Heart right ventricle (tissue), 16 donors: Measurements from ENCODE around the gene SNAP25. TPM values are rescaled to one million over a fixed set of nuclear protein-coding genes. Genes with fewer than 3 reads are reported as not detected.

Experiments
- ATAC-seq, 8 donors: fragments of 200-7000 bp; cut with Tn5 transposase; one replicate each; pipeline ENCODE4 v1.9.1; 2020; ENCODE audit warnings: mild to moderate bottlenecking in 8 of 8, moderate library complexity in 8 of 8, moderate number of reproducible peaks in 1 of 8
- DNase-seq, 2 donors: peaks; one replicate each; pipeline ENCODE4 v3.0.0-alpha.2; 2020
- H3K27ac ChIP-seq, 10 donors: fragments of 200-600 bp; sonication (generic) in 2 of 10; one replicate each; pipeline versions ENCODE4 v1.5.0 to v1.8.0; 2020 to 2022; ENCODE audit warnings: mild to moderate bottlenecking in 3 of 10
- H3K27me3 ChIP-seq, 7 donors: fragments of 200-600 bp; one replicate each; pipeline ENCODE4 v1.8.0; 2021 to 2022; ENCODE audit warnings: mild to moderate bottlenecking in 2 of 7
- H3K36me3 ChIP-seq, 9 donors: fragments of 200-600 bp; sonication (generic) in 1 of 9; one replicate each; pipeline versions ENCODE4 v1.5.0 to v1.8.0; 2020 to 2022; ENCODE audit warnings: mild to moderate bottlenecking in 2 of 9
- H3K4me1 ChIP-seq, 9 donors: fragments of 200-600 bp; sonication (generic) in 1 of 9; one replicate each; pipeline versions ENCODE4 v1.5.0 to v1.8.0; 2020 to 2022; ENCODE audit warnings: mild to moderate bottlenecking in 4 of 9
- H3K4me3 ChIP-seq, 10 donors: fragments of 200-600 bp; sonication (generic) in 2 of 10; one replicate each; pipeline versions ENCODE4 v1.5.0 to v1.8.0; 2020 to 2022; ENCODE audit warnings: mild to moderate bottlenecking in 7 of 10, moderate library complexity in 2 of 10
- H3K9me3 ChIP-seq, 11 donors: fragments of 200-600 bp in 10 of 11; sonication (generic) in 2 of 11; one replicate each; pipeline versions ENCODE4 v1.5.0 to v1.8.0; 2013 to 2022; ENCODE audit warnings: mild to moderate bottlenecking in 2 of 11, control low read depth in 1 of 11, moderate library complexity in 1 of 11
- WGBS, 2 donors: extraction: QIAGEN DNeasy Blood & Tissue Kit; methylation state at CpG; one replicate each; pipeline ENCODE4 v1.1.7; 2013; ENCODE audit warnings: inconsistent platforms in 1 of 2; 5-methylcytosine and 5-hydroxymethylcytosine counted together
- intact Hi-C, 10 donors: fragments of 100-400 bp; cut with DNase I; formaldehyde crosslinking; loops; one replicate each; pipeline versions ENCODE4 v1.11.1 to v1.14.2; 2022
- polyA plus RNA-seq, 2 donors: library from polyadenylated mRNA; stranded (reverse); fragments of 200-250 nt; gene quantifications; one replicate each; pipeline ENCODE4 v1.2.3, GENCODE V29; 2013
- total RNA-seq, 10 donors: library from RNA; stranded (reverse); fragmentation: NEBNext Ultra II Directional in 3 of 10; extraction: Animal tissue kit (Norgen Biotek cat#: 25700) in 3 of 10; gene quantifications; one replicate each; pipeline versions ENCODE4 v1.2.1 to v1.2.4, GENCODE V29; 2021 to 2023
- TF ChIP-seq, protein P1 (sequence below), 9 donors: fragments of 200-600 bp; sonication (generic) in 2 of 9; IDR thresholded peaks; one replicate each; pipeline versions ENCODE4 v1.5.0 to v1.8.0; 2021 to 2022; ENCODE audit warnings: antibody characterized with exemption in 9 of 9, mild to moderate bottlenecking in 5 of 9, moderate library complexity in 1 of 9
- donor health status: Arrhythmogenic right ventricular cardiomyopathy.
- donor health status: ischemic (EF 13 %, LVEDD 7.1; RV severe dilation, severe dysfunction).
- donor health status: healthy with polysubstance abuse.
- donor health status: DM: no; HTN: yes; CAD: no.
- donor health status: DM: no; HTN: no; CAD: no.
- donor health status: ischemic (EF 25% LVEDD 6.9; RV normal size, moderate dysfunction).
- donor health status: ischemic (EF 25% LVEDD 5.7; RV mildly dilated, moderate dysfunction).
- donor health status: healthy.
- donor health status: DM: yes; HTN: yes; CAD: no.
- donor health status: Ischemic cardiomyopathy.
- donor health status: ischemic (EF 35%, LVEDD 5.7; RV mildly dilated, moderate dysfunction).
- donor health status: nonischemic (EF 11% LVEDD 7.7; RV severe dilation, severe dysfunction).
- donor health status: DM: yes; HTN: yes; CAD: no.
- donor health status: PGD.
- donor health status: ischemic (EF 29% LVEDD 5.4; RV normal size, mild dysfunction).
- donor health status: nonischemic (EF 23%, LVEDD 6.1; RV moderate dilation, normal function).

The SNAP25 gene
- total and polyA plus RNA-seq, 12 donors = 0.09 to 0.87 (median 0.22) TPM; not detected in 5

- TF ChIP-seq, protein P1, sequence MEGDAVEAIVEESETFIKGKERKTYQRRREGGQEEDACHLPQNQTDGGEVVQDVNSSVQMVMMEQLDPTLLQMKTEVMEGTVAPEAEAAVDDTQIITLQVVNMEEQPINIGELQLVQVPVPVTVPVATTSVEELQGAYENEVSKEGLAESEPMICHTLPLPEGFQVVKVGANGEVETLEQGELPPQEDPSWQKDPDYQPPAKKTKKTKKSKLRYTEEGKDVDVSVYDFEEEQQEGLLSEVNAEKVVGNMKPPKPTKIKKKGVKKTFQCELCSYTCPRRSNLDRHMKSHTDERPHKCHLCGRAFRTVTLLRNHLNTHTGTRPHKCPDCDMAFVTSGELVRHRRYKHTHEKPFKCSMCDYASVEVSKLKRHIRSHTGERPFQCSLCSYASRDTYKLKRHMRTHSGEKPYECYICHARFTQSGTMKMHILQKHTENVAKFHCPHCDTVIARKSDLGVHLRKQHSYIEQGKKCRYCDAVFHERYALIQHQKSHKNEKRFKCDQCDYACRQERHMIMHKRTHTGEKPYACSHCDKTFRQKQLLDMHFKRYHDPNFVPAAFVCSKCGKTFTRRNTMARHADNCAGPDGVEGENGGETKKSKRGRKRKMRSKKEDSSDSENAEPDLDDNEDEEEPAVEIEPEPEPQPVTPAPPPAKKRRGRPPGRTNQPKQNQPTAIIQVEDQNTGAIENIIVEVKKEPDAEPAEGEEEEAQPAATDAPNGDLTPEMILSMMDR (IDR thresholded peaks at IDR 0.05) = no peak
- H3K9me3 ChIP-seq = peaks cover 0 to 34% (median 8%) of the 10 kb centered on the region in 11 donors
- H3K27me3 ChIP-seq = no peaks in the 10 kb centered on the region
- H3K4me3 ChIP-seq = no peak overlapping the region
- intact Hi-C loops = no loop called here
- 72 to 82% methylated on average over 3 of the region's 3 CpGs for WGBS, 2 donors
- ATAC-seq (no peak), DNase-seq (no peak)
- H3K27ac ChIP-seq = no peak overlapping the region
- no peaks in the 10 kb centered on the region for H3K4me1 ChIP-seq
- no peaks in the 10 kb centered on the region for H3K36me3 ChIP-seq
These were observed 28.2 kb upstream of the SNAP25 start for GRCh38 chr20:10190456-10190855.

GRCh38 chr20:10192171-10192570 lies 26.5 kb upstream of the SNAP25 start:
- H3K27ac ChIP-seq = no peak overlapping the region
- ATAC-seq (no peak), DNase-seq (no peak)
- H3K4me3 ChIP-seq = no peak overlapping the region
- H3K9me3 ChIP-seq = peaks cover 0 to 20% (median 4%) of the 10 kb centered on the region in 11 donors
- no peaks in the 10 kb centered on the region for H3K36me3 ChIP-seq
- intact Hi-C loops = no loop called here
- no peaks in the 10 kb centered on the region for H3K27me3 ChIP-seq
- TF ChIP-seq, protein P1 (IDR thresholded peaks at IDR 0.05) = no peak
- WGBS, 2 donors = 33 to 43% methylated on average over 1 of the region's 1 CpG
- H3K4me1 ChIP-seq = no peaks in the 10 kb centered on the region

- WGBS, 2 donors = 88 to 91% methylated on average over 2 of the region's 2 CpGs
- no peak for DNase-seq
- H3K4me3 ChIP-seq = no peak overlapping the region
- intact Hi-C loops = no loop called here
- H3K27ac ChIP-seq = no peak overlapping the region
- peaks cover 0 to 9% (median 0%) of the 10 kb centered on the region in 11 donors for H3K9me3 ChIP-seq
- TF ChIP-seq, protein P1 (IDR thresholded peaks at IDR 0.05) = no peak
- no peaks in the 10 kb centered on the region for H3K4me1 ChIP-seq
- no peaks in the 10 kb centered on the region for H3K36me3 ChIP-seq
- no peaks in the 10 kb centered on the region for H3K27me3 ChIP-seq
- ATAC-seq = no peak
These were observed 24.5 kb upstream of the SNAP25 start for GRCh38 chr20:10194166-10194565.

DNA sequence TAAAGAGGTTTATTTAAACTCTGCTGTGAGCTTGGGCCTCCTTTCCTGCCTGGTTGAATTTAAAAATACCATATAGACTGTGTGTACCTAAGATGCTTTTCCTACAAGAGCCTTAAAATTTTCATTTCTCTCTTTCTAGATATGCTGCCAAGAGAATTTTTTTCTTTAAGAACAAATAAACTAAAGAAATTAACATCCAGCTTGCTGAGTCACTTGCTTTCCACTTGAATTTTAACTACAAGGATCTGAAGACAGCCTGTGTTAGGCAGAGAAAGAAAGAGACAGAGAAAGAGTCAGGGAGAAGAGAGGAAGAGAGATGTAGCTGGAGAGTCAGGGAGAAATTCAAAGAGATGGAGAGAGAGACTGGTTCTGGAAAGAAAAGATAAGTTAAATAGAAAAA lies 18.3 kb upstream of the SNAP25 start:
- intact Hi-C loops = no loop called here
- no peak for ATAC-seq
- H3K27me3 ChIP-seq = no peaks in the 10 kb centered on the region
- no peak for DNase-seq
- H3K4me1 ChIP-seq = no peaks in the 10 kb centered on the region
- H3K36me3 ChIP-seq = no peaks in the 10 kb centered on the region
- no peak overlapping the region for H3K27ac ChIP-seq
- TF ChIP-seq, protein P1 (IDR thresholded peaks at IDR 0.05) = no peak
- no peak overlapping the region for H3K4me3 ChIP-seq
- H3K9me3 ChIP-seq = no peaks in the 10 kb centered on the region
